ENCODE data around the gene IQGAP2. TPM values are rescaled to one million over a fixed set of nuclear protein-coding genes. Genes with fewer than 3 reads are reported as not detected.

Gene IQGAP2
- total and polyA plus RNA-seq, 2 of the 8 experiments (the other 6 are each of a cell fraction or from before 2014, with no cell fraction given): 19.7 to 66.0 TPM

GRCh38 chr5:76497986-76498717, 95.1 kb downstream of the IQGAP2 start (continued):
- TF ChIP-seq, protein P1, sequence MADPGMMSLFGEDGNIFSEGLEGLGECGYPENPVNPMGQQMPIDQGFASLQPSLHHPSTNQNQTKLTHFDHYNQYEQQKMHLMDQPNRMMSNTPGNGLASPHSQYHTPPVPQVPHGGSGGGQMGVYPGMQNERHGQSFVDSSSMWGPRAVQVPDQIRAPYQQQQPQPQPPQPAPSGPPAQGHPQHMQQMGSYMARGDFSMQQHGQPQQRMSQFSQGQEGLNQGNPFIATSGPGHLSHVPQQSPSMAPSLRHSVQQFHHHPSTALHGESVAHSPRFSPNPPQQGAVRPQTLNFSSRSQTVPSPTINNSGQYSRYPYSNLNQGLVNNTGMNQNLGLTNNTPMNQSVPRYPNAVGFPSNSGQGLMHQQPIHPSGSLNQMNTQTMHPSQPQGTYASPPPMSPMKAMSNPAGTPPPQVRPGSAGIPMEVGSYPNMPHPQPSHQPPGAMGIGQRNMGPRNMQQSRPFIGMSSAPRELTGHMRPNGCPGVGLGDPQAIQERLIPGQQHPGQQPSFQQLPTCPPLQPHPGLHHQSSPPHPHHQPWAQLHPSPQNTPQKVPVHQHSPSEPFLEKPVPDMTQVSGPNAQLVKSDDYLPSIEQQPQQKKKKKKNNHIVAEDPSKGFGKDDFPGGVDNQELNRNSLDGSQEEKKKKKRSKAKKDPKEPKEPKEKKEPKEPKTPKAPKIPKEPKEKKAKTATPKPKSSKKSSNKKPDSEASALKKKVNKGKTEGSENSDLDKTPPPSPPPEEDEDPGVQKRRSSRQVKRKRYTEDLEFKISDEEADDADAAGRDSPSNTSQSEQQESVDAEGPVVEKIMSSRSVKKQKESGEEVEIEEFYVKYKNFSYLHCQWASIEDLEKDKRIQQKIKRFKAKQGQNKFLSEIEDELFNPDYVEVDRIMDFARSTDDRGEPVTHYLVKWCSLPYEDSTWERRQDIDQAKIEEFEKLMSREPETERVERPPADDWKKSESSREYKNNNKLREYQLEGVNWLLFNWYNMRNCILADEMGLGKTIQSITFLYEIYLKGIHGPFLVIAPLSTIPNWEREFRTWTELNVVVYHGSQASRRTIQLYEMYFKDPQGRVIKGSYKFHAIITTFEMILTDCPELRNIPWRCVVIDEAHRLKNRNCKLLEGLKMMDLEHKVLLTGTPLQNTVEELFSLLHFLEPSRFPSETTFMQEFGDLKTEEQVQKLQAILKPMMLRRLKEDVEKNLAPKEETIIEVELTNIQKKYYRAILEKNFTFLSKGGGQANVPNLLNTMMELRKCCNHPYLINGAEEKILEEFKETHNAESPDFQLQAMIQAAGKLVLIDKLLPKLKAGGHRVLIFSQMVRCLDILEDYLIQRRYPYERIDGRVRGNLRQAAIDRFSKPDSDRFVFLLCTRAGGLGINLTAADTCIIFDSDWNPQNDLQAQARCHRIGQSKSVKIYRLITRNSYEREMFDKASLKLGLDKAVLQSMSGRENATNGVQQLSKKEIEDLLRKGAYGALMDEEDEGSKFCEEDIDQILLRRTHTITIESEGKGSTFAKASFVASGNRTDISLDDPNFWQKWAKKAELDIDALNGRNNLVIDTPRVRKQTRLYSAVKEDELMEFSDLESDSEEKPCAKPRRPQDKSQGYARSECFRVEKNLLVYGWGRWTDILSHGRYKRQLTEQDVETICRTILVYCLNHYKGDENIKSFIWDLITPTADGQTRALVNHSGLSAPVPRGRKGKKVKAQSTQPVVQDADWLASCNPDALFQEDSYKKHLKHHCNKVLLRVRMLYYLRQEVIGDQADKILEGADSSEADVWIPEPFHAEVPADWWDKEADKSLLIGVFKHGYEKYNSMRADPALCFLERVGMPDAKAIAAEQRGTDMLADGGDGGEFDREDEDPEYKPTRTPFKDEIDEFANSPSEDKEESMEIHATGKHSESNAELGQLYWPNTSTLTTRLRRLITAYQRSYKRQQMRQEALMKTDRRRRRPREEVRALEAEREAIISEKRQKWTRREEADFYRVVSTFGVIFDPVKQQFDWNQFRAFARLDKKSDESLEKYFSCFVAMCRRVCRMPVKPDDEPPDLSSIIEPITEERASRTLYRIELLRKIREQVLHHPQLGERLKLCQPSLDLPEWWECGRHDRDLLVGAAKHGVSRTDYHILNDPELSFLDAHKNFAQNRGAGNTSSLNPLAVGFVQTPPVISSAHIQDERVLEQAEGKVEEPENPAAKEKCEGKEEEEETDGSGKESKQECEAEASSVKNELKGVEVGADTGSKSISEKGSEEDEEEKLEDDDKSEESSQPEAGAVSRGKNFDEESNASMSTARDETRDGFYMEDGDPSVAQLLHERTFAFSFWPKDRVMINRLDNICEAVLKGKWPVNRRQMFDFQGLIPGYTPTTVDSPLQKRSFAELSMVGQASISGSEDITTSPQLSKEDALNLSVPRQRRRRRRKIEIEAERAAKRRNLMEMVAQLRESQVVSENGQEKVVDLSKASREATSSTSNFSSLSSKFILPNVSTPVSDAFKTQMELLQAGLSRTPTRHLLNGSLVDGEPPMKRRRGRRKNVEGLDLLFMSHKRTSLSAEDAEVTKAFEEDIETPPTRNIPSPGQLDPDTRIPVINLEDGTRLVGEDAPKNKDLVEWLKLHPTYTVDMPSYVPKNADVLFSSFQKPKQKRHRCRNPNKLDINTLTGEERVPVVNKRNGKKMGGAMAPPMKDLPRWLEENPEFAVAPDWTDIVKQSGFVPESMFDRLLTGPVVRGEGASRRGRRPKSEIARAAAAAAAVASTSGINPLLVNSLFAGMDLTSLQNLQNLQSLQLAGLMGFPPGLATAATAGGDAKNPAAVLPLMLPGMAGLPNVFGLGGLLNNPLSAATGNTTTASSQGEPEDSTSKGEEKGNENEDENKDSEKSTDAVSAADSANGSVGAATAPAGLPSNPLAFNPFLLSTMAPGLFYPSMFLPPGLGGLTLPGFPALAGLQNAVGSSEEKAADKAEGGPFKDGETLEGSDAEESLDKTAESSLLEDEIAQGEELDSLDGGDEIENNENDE (IDR thresholded peaks at IDR 0.05; ENCODE audit: insufficient replicate concordance, low read length): no peak
- no peak for TF ChIP-seq POLR2A (IDR thresholded peaks at IDR 0.05; ENCODE audit: control extremely low read depth in 1 of 2, low read depth in 2 of 2, low read length in 2 of 2)
- no peak for TF ChIP-seq JUND (IDR thresholded peaks at IDR 0.05; ENCODE audit: low read length)

All from H1 (cell line).